ENCODE data around the gene ARL15.

ARL15 gene

DNA sequence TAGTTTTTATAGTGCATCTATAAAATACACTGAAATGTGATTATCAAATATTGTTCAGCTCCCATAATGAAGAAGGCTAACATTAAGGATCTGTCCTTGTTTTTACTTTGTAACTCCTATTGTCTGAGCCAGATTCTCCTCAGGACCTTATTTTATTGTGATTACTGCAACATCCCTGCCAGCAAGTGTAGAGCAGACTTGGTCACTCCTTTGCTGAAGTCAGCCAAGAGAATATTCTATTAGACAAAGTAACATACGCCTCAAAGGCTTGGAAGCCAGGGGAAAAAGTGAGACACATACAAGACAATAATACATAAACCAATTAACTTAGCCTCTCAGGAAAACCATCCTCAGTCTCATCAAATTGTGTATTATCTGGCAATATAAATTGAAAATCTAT is 269.6 kb downstream of the ARL15 start:
- no peak for DNase-seq (ENCODE audit: low read depth in 1 of 2, low spot score in 1 of 2)
- TF ChIP-seq POLR2AphosphoS5 (IDR thresholded peaks at IDR 0.05; ENCODE audit: low read depth), result no peak
- TF ChIP-seq GABPA (IDR thresholded peaks at IDR 0.05; ENCODE audit: low read depth), result no peak
- TF ChIP-seq, protein P1, sequence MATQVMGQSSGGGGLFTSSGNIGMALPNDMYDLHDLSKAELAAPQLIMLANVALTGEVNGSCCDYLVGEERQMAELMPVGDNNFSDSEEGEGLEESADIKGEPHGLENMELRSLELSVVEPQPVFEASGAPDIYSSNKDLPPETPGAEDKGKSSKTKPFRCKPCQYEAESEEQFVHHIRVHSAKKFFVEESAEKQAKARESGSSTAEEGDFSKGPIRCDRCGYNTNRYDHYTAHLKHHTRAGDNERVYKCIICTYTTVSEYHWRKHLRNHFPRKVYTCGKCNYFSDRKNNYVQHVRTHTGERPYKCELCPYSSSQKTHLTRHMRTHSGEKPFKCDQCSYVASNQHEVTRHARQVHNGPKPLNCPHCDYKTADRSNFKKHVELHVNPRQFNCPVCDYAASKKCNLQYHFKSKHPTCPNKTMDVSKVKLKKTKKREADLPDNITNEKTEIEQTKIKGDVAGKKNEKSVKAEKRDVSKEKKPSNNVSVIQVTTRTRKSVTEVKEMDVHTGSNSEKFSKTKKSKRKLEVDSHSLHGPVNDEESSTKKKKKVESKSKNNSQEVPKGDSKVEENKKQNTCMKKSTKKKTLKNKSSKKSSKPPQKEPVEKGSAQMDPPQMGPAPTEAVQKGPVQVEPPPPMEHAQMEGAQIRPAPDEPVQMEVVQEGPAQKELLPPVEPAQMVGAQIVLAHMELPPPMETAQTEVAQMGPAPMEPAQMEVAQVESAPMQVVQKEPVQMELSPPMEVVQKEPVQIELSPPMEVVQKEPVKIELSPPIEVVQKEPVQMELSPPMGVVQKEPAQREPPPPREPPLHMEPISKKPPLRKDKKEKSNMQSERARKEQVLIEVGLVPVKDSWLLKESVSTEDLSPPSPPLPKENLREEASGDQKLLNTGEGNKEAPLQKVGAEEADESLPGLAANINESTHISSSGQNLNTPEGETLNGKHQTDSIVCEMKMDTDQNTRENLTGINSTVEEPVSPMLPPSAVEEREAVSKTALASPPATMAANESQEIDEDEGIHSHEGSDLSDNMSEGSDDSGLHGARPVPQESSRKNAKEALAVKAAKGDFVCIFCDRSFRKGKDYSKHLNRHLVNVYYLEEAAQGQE (IDR thresholded peaks at IDR 0.05; ENCODE audit: insufficient replicate concordance, low read depth), result no peak
- TF ChIP-seq, protein P2, sequence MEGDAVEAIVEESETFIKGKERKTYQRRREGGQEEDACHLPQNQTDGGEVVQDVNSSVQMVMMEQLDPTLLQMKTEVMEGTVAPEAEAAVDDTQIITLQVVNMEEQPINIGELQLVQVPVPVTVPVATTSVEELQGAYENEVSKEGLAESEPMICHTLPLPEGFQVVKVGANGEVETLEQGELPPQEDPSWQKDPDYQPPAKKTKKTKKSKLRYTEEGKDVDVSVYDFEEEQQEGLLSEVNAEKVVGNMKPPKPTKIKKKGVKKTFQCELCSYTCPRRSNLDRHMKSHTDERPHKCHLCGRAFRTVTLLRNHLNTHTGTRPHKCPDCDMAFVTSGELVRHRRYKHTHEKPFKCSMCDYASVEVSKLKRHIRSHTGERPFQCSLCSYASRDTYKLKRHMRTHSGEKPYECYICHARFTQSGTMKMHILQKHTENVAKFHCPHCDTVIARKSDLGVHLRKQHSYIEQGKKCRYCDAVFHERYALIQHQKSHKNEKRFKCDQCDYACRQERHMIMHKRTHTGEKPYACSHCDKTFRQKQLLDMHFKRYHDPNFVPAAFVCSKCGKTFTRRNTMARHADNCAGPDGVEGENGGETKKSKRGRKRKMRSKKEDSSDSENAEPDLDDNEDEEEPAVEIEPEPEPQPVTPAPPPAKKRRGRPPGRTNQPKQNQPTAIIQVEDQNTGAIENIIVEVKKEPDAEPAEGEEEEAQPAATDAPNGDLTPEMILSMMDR (IDR thresholded peaks at IDR 0.05; ENCODE audit: insufficient read depth, low read length), result no peak
- no peak for TF ChIP-seq SPI1 (IDR thresholded peaks at IDR 0.05; ENCODE audit: borderline replicate concordance, low read depth)
- Histone ChIP-seq H3K27me3 (ENCODE audit: insufficient read depth, poor library complexity, severe bottlenecking) (no peaks in the 10 kb centered on the region), H3K4me3 (replicated peaks; ENCODE audit: insufficient read depth, low read length) (no peak overlapping the region), H3K27ac (replicated peaks) (no peak overlapping the region)

DNA sequence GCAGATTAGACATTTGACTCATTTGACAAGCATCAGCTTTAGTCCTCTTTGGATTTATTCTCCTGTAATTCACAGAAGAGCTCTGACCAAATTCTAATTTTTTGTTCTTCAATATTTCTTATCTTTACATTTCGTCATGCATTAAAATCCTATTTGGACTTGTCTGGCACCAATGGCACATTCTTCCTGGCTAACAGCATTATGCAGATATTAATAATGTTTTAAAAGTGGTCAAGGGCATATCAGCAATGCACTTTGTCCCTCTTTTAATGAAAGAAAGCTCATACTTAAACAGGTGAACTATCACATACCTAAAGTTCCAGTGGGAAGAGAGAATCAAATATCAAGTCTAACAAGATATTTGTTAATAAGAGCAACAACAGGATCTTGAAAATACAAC is 270.4 kb downstream of the ARL15 start:
- no peak overlapping the region for H3K27ac ChIP-seq (replicated peaks)

DNA sequence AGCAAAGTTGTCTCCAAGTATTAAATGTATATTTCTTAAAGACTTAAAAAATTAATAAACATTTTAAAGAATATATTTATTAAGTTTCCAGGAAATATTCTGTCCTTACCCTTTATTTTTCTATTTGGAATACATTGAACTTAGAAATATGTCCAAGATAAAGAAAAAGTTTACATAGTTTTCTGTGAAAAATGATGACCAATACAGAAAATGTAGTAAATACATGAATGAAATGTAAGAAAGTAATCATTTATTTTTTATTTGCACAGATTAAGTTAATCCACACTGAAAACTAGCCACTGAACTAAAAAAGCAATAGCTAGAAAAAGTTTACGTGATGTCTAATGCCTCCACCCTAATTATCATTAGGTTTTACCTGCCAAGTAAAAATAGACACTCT is 273.2 kb downstream of the ARL15 start:
- no peak overlapping the region for H3K4me3 ChIP-seq (replicated peaks; ENCODE audit: insufficient read depth, low read length)
- H3K27me3 ChIP-seq (ENCODE audit: insufficient read depth, poor library complexity, severe bottlenecking), result no peaks in the 10 kb centered on the region
- H3K27ac ChIP-seq (replicated peaks), result no peak overlapping the region
- TF ChIP-seq, protein P1 (IDR thresholded peaks at IDR 0.05; ENCODE audit: insufficient replicate concordance, low read depth), result no peak
- TF ChIP-seq POLR2AphosphoS5 (IDR thresholded peaks at IDR 0.05; ENCODE audit: low read depth), result no peak
- no peak for TF ChIP-seq GABPA (IDR thresholded peaks at IDR 0.05; ENCODE audit: low read depth)
- TF ChIP-seq, protein P2 (IDR thresholded peaks at IDR 0.05; ENCODE audit: insufficient read depth, low read length), result no peak
- no peak for TF ChIP-seq SPI1 (IDR thresholded peaks at IDR 0.05; ENCODE audit: borderline replicate concordance, low read depth)
- DNase-seq (ENCODE audit: low read depth in 1 of 2, low spot score in 1 of 2), result no peak

More for the DNA sequence above, 270.4 kb downstream of the ARL15 start:
- DNase-seq (ENCODE audit: low read depth in 1 of 2, low spot score in 1 of 2), result no peak
- TF ChIP-seq GABPA (IDR thresholded peaks at IDR 0.05; ENCODE audit: low read depth) (no peak), SPI1 (IDR thresholded peaks at IDR 0.05; ENCODE audit: borderline replicate concordance, low read depth) (no peak), POLR2AphosphoS5 (IDR thresholded peaks at IDR 0.05; ENCODE audit: low read depth) (no peak)
- TF ChIP-seq, protein P2 (IDR thresholded peaks at IDR 0.05; ENCODE audit: insufficient read depth, low read length), result no peak
- TF ChIP-seq, protein P1 (IDR thresholded peaks at IDR 0.05; ENCODE audit: insufficient replicate concordance, low read depth), result no peak
- no peak overlapping the region for H3K4me3 ChIP-seq (replicated peaks; ENCODE audit: insufficient read depth, low read length)
- H3K27me3 ChIP-seq (ENCODE audit: insufficient read depth, poor library complexity, severe bottlenecking), result no peaks in the 10 kb centered on the region
